ENCODE measurements around the gene GALNT9. TPM values are rescaled to one million over a fixed set of nuclear protein-coding genes. Genes with fewer than 3 reads are reported as not detected.

The GALNT9 gene
- polyA plus RNA-seq, 1 donor from 2014 or later, result 13.5 TPM

DNA sequence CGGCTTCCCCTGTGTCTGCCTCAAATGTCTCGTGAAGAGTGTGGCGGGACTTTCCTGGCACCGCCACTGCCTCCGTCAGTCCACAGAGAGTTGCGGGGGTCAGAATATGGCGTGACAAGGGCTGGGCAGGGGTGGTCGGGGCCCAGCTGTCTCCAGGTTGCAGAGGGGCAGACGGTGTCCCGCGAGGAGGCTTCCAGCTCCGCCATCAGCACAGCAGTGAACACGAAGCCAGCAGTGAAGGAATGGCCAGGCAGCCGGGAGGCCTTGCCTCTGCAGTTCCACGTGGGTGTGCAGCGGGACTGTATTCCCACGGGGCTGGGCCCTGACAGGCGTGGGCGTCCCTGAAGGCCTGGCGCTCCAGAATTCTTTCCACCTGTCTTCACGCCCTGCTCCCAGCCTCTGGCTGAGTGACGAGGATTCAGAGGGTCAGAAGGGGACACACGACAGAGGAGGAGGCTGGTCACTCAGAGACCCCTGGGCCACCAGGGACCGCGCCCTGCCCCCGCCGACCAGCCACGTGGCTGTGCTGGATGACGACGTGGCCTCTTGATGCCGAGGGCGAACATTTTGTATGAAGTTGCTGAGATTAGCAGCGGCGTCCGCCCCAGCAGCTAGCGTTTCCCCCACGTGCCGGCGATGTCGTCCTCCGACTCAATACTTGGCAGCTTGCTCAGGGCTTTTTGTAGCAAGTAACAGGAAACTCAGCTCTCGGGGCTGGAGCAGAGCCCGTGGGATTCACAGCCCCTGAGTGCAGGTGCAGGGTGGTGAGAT lies 25.0 kb upstream of the GALNT9 start:
- Histone ChIP-seq H3K9me2 (ENCODE audit: insufficient read depth, low read length) (no peaks in the 10 kb centered on the region), H3K79me2 (replicated peaks; ENCODE audit: insufficient read depth, low read length) (no peaks in the 10 kb centered on the region), H3K9me3 (ENCODE audit: low read length) (no peaks in the 10 kb centered on the region), H4K20me1 (ENCODE audit: insufficient read depth) (no peaks in the 10 kb centered on the region), H3K9ac (ENCODE audit: low read length) (no peak overlapping the region), H3K4me2 (ENCODE audit: low read length) (no peak overlapping the region), H3K27ac (ENCODE audit: low read length) (no peak overlapping the region), H3F3A (ENCODE audit: insufficient read depth, low read length, poor library complexity, severe bottlenecking) (no peaks in the 10 kb centered on the region), H3K27me3 (ENCODE audit: insufficient read depth, low read depth, low read length) (no peaks in the 10 kb centered on the region), H3K4me3 (ENCODE audit: low read length) (no peak overlapping the region), H2AFZ (ENCODE audit: low read depth, low read length) (no peak overlapping the region), H3K36me3 (ENCODE audit: insufficient read depth, low read length) (no peaks in the 10 kb centered on the region)
- no peak for TF ChIP-seq RAD21 (conservative IDR thresholded peaks at IDR 0.05)
- no peak for TF ChIP-seq EZH2 (IDR thresholded peaks at IDR 0.05; ENCODE audit: borderline replicate concordance, insufficient read depth, low read length, poor library complexity, severe bottlenecking)
- TF ChIP-seq POLR2AphosphoS5 (IDR thresholded peaks at IDR 0.05), result no peak
- TF ChIP-seq SMC3 (conservative IDR thresholded peaks at IDR 0.05; ENCODE audit: poor library complexity), result no peak
- TF ChIP-seq, protein P1, sequence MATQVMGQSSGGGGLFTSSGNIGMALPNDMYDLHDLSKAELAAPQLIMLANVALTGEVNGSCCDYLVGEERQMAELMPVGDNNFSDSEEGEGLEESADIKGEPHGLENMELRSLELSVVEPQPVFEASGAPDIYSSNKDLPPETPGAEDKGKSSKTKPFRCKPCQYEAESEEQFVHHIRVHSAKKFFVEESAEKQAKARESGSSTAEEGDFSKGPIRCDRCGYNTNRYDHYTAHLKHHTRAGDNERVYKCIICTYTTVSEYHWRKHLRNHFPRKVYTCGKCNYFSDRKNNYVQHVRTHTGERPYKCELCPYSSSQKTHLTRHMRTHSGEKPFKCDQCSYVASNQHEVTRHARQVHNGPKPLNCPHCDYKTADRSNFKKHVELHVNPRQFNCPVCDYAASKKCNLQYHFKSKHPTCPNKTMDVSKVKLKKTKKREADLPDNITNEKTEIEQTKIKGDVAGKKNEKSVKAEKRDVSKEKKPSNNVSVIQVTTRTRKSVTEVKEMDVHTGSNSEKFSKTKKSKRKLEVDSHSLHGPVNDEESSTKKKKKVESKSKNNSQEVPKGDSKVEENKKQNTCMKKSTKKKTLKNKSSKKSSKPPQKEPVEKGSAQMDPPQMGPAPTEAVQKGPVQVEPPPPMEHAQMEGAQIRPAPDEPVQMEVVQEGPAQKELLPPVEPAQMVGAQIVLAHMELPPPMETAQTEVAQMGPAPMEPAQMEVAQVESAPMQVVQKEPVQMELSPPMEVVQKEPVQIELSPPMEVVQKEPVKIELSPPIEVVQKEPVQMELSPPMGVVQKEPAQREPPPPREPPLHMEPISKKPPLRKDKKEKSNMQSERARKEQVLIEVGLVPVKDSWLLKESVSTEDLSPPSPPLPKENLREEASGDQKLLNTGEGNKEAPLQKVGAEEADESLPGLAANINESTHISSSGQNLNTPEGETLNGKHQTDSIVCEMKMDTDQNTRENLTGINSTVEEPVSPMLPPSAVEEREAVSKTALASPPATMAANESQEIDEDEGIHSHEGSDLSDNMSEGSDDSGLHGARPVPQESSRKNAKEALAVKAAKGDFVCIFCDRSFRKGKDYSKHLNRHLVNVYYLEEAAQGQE (IDR thresholded peaks at IDR 0.05; ENCODE audit: borderline replicate concordance), result no peak
- TF ChIP-seq MXI1 (conservative IDR thresholded peaks at IDR 0.05; ENCODE audit: poor library complexity, severe bottlenecking), result no peak
- TF ChIP-seq EP300 (conservative IDR thresholded peaks at IDR 0.05; ENCODE audit: poor library complexity, severe bottlenecking), result no peak
- TF ChIP-seq TAF1 (IDR thresholded peaks at IDR 0.05; ENCODE audit: low read depth), result no peak
- TF ChIP-seq, protein P2, sequence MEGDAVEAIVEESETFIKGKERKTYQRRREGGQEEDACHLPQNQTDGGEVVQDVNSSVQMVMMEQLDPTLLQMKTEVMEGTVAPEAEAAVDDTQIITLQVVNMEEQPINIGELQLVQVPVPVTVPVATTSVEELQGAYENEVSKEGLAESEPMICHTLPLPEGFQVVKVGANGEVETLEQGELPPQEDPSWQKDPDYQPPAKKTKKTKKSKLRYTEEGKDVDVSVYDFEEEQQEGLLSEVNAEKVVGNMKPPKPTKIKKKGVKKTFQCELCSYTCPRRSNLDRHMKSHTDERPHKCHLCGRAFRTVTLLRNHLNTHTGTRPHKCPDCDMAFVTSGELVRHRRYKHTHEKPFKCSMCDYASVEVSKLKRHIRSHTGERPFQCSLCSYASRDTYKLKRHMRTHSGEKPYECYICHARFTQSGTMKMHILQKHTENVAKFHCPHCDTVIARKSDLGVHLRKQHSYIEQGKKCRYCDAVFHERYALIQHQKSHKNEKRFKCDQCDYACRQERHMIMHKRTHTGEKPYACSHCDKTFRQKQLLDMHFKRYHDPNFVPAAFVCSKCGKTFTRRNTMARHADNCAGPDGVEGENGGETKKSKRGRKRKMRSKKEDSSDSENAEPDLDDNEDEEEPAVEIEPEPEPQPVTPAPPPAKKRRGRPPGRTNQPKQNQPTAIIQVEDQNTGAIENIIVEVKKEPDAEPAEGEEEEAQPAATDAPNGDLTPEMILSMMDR (IDR thresholded peaks at IDR 0.05; ENCODE audit: poor library complexity, severe bottlenecking), result no peak

DNA sequence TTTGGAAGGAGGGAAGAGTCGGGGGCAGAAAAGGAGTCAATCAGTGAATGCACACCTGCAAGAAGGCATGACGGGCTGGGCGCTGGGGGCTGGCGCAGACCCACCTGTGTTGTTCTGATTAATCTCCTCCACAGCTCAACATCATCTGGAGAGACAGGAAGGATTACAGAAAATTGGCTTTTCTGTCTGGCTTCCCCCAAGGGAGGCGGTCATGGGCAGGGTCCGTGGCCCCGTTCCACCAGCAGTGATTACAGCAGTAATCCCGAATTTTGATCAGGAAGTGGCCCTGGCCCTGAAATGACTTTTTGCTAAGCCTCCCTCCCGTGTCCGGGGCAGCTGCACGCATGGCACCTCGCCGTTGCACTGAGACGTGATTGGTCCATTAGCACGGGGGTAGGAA lies 24.4 kb upstream of the GALNT9 start:
- Histone ChIP-seq H2AFZ (ENCODE audit: low read depth, low read length) (no peak overlapping the region), H3F3A (ENCODE audit: insufficient read depth, low read length, poor library complexity, severe bottlenecking) (no peaks in the 10 kb centered on the region)
- TF ChIP-seq, protein P1 (IDR thresholded peaks at IDR 0.05; ENCODE audit: borderline replicate concordance), result no peak
- no peak for TF ChIP-seq RAD21 (conservative IDR thresholded peaks at IDR 0.05)

More for the DNA sequence above, 24.4 kb upstream of the GALNT9 start:
- no peaks in the 10 kb centered on the region for H3K79me2 ChIP-seq (replicated peaks; ENCODE audit: insufficient read depth, low read length)
- H3K27me3 ChIP-seq (ENCODE audit: insufficient read depth, low read depth, low read length), result no peaks in the 10 kb centered on the region
- no peak overlapping the region for H3K4me2 ChIP-seq (ENCODE audit: low read length)
- no peaks in the 10 kb centered on the region for H3K36me3 ChIP-seq (ENCODE audit: insufficient read depth, low read length)
- no peak overlapping the region for H3K27ac ChIP-seq (ENCODE audit: low read length)
- H3K9me2 ChIP-seq (ENCODE audit: insufficient read depth, low read length), result no peaks in the 10 kb centered on the region
- H3K9ac ChIP-seq (ENCODE audit: low read length), result no peak overlapping the region
- no peaks in the 10 kb centered on the region for H4K20me1 ChIP-seq (ENCODE audit: insufficient read depth)
- H3K4me3 ChIP-seq (ENCODE audit: low read length), result no peak overlapping the region
- no peaks in the 10 kb centered on the region for H3K9me3 ChIP-seq (ENCODE audit: low read length)
